NCI-H2081 treated with DMSO at 0.1 percent for 48 hours (cell line): ENCODE measurements around the gene SERPINA3.
"Not testable (repeated sequence)": the region's sequence is repeated elsewhere in the genome, so short reads cannot be mapped to it uniquely, and the experiment has no call there.

ENCODE experiments used
- DNase-seq: peaks from one replicate; lab custom pipeline; 2025; lab: John Stamatoyannopoulos, UW

The SERPINA3 gene

GRCh38 chr14:94612174-94612573, at the start of gene SERPINA3:
SERPINA3 (plus strand) TSS chr14:94612391; CDS start chr14:94614442, 2,051 bp downstream.
- no peak for DNase-seq

- no peak for DNase-seq
Observed at GRCh38 chr14:94562941-94563883, 49.0 kb upstream of the SERPINA3 start.

- DNase-seq = no peak
Observed at GRCh38 chr14:94564381-94564780, 47.8 kb upstream of the SERPINA3 start.

- no peak for DNase-seq
Observed at GRCh38 chr14:94568186-94568585, 44.0 kb upstream of the SERPINA3 start.

GRCh38 chr14:94569381-94570001, 42.7 kb upstream of the SERPINA3 start:
- DNase-seq = no peak

GRCh38 chr14:94570002-94570400, 42.2 kb upstream of the SERPINA3 start:
- no peak for DNase-seq

- DNase-seq = no peak
Observed at GRCh38 chr14:94570440-94570839, 41.8 kb upstream of the SERPINA3 start.

- no peak for DNase-seq
Observed at GRCh38 chr14:94571395-94571794, 40.8 kb upstream of the SERPINA3 start.

GRCh38 chr14:94571950-94572349, 40.2 kb upstream of the SERPINA3 start:
- DNase-seq = no peak

GRCh38 chr14:94572637-94573303, 39.4 kb upstream of the SERPINA3 start:
- DNase-seq = no peak

- no peak for DNase-seq
Observed at GRCh38 chr14:94573475-94574277, 38.5 kb upstream of the SERPINA3 start.

GRCh38 chr14:94574336-94574735, 37.9 kb upstream of the SERPINA3 start:
- no peak for DNase-seq

- DNase-seq = no peak
Observed at GRCh38 chr14:94575730-94576585, 36.2 kb upstream of the SERPINA3 start.

- DNase-seq = not testable (repeated sequence)
Observed at GRCh38 chr14:94577472-94577871, 34.7 kb upstream of the SERPINA3 start.

GRCh38 chr14:94578712-94579111, 33.5 kb upstream of the SERPINA3 start:
- DNase-seq = no peak

GRCh38 chr14:94581127-94581999, 30.8 kb upstream of the SERPINA3 start, which contains the start of gene SERPINA5:
SERPINA5 (plus strand) TSS chr14:94581426; CDS start chr14:94587363, 5,937 bp downstream.
- DNase-seq = no peak

- DNase-seq = no peak
Observed at GRCh38 chr14:94582199-94582750, 29.9 kb upstream of the SERPINA3 start.

- no peak for DNase-seq
Observed at GRCh38 chr14:94582851-94583250, 29.3 kb upstream of the SERPINA3 start.

GRCh38 chr14:94583557-94583956, 28.6 kb upstream of the SERPINA3 start:
- DNase-seq = no peak
